ENCODE measurements around the gene FKBP5.

DNA sequence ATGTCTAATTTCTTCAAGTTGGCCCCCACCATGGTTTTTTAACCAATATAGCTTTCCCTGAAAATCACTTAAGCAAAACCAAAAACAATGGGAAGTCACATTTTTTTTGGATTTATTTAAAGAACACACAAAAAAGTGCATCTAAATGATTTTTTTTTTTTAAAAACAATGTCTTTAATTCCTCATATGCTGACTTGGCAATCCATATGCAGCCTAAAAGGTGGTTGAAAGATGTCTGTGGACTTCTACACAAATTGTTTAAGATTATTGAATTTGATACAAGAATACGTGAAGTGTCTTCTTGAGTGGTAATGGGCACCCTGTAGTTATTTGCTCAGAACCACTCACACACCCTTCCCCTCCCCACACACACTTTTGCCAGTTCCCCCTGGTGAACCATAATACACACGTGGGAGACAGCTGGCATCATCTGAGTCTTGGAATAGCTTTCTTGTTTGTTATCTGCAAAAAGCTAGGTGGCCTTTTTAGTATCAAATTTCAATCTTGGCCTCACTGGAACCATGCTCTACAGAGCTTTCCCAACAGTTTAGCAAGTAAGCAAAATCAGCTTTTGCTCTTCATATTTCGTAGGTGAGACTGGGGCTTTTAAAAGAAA is 115.1 kb downstream of the FKBP5 start:
- TF ChIP-seq, protein P1, sequence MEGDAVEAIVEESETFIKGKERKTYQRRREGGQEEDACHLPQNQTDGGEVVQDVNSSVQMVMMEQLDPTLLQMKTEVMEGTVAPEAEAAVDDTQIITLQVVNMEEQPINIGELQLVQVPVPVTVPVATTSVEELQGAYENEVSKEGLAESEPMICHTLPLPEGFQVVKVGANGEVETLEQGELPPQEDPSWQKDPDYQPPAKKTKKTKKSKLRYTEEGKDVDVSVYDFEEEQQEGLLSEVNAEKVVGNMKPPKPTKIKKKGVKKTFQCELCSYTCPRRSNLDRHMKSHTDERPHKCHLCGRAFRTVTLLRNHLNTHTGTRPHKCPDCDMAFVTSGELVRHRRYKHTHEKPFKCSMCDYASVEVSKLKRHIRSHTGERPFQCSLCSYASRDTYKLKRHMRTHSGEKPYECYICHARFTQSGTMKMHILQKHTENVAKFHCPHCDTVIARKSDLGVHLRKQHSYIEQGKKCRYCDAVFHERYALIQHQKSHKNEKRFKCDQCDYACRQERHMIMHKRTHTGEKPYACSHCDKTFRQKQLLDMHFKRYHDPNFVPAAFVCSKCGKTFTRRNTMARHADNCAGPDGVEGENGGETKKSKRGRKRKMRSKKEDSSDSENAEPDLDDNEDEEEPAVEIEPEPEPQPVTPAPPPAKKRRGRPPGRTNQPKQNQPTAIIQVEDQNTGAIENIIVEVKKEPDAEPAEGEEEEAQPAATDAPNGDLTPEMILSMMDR (IDR thresholded peaks at IDR 0.05) = no peak
- TF ChIP-seq POLR2A (IDR thresholded peaks at IDR 0.05) = no peak

Data from esophagus squamous epithelium (tissue), 4 donors.